ENCODE data around the gene ITM2C.

The ITM2C gene

DNA sequence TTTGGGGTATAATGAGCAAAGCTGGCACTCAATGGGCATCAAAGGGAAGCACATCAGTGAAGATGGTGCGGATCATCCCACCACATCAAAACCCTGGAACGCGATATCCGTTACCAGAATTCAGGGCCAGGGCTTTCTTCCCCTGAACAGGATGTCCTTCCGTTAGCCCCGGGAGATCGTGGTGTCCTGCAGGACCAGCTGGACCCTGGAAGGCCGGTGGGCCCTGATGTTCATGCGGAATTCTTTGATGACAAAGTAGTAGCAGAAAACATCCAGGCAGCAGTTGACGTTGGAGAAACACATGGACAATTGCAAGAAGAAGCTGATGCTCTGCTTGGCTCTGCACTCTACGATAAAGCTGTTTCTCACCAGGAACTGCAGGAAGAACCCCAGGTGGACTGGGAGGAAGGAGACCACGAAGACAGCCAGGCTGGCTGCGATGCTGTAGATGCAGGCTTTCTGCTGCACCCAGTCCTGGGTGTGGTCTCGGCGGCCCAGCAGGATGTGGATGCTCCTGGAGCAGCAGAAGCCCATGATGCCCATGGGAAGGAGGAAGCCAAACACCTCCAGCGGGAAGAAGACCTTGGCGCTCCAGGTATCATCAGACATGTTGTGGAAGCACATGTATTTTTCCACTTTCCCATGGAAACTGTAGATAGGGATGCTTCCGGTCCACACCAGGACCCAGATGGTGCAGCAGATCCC lies 45.3 kb downstream of the ITM2C start:
- no peaks in the 10 kb centered on the region for H3K36me3 ChIP-seq (ENCODE audit: insufficient read depth, low read length)
- H4K20me1 ChIP-seq (ENCODE audit: insufficient read depth, low read length): no peaks in the 10 kb centered on the region
- no peak overlapping the region for H3K4me3 ChIP-seq (ENCODE audit: low read depth, low read length, poor library complexity, severe bottlenecking)
- no peaks in the 10 kb centered on the region for H3K79me2 ChIP-seq (ENCODE audit: insufficient read depth, low read length)
- no peaks in the 10 kb centered on the region for H3K9me2 ChIP-seq (ENCODE audit: low read depth, low read length)
- no peak overlapping the region for H3K9ac ChIP-seq (ENCODE audit: low read length)
- TF ChIP-seq, protein P1, sequence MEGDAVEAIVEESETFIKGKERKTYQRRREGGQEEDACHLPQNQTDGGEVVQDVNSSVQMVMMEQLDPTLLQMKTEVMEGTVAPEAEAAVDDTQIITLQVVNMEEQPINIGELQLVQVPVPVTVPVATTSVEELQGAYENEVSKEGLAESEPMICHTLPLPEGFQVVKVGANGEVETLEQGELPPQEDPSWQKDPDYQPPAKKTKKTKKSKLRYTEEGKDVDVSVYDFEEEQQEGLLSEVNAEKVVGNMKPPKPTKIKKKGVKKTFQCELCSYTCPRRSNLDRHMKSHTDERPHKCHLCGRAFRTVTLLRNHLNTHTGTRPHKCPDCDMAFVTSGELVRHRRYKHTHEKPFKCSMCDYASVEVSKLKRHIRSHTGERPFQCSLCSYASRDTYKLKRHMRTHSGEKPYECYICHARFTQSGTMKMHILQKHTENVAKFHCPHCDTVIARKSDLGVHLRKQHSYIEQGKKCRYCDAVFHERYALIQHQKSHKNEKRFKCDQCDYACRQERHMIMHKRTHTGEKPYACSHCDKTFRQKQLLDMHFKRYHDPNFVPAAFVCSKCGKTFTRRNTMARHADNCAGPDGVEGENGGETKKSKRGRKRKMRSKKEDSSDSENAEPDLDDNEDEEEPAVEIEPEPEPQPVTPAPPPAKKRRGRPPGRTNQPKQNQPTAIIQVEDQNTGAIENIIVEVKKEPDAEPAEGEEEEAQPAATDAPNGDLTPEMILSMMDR (IDR thresholded peaks at IDR 0.05; ENCODE audit: low read length): no peak
- no peak for TF ChIP-seq EZH2 (IDR thresholded peaks at IDR 0.05; ENCODE audit: borderline replicate concordance, low read length)
- no peaks in the 10 kb centered on the region for H3F3A ChIP-seq (ENCODE audit: insufficient read depth, low read length)
- H3K27me3 ChIP-seq (ENCODE audit: insufficient read depth, low read length): peaks cover 21% of the 10 kb centered on the region; the same call in 1 of the 2 replicates
- no peak overlapping the region for H3K27ac ChIP-seq (ENCODE audit: low read depth, low read length, poor library complexity, severe bottlenecking)
- no peaks in the 10 kb centered on the region for H3K9me3 ChIP-seq (ENCODE audit: low read length)
- H2AFZ ChIP-seq (ENCODE audit: low read length): no peak overlapping the region
- no peak overlapping the region for H3K4me2 ChIP-seq (ENCODE audit: low read length)
- H3K4me1 ChIP-seq (ENCODE audit: insufficient read depth, low read length, severe bottlenecking): peaks cover 3% of the 10 kb centered on the region

DNA sequence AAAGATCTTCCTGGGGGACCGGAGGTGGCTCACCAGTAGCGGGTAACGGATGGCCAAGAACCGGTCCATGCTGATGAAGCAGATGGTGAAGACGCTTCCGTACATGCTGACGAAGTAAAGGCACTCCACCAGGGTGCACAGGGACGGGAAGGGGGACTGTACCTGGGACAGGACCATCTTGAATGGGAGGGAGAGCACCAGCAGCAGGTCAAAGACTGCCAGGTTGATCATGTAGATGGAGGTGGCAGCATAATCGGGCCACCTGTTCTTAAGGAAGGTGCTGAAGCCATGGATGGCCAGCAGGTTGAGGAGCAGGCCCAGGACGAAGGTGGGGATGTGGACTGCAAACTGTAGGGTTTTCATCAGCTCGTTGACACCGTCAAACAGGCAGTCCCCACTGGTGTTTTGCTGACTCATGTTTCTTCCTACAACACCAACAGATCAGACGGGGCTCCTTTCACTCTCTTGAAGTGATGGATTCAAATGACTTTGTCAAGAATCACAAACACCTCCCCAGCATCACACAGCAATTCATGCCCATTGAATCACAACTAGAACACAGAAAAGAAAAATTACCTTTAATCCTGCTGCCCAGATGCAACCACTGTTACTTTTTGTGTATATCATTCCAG lies 45.9 kb downstream of the ITM2C start:
- Histone ChIP-seq H3K9me2 (ENCODE audit: low read depth, low read length) (no peaks in the 10 kb centered on the region), H4K20me1 (ENCODE audit: insufficient read depth, low read length) (no peaks in the 10 kb centered on the region), H3K79me2 (ENCODE audit: insufficient read depth, low read length) (no peaks in the 10 kb centered on the region), H3K4me2 (ENCODE audit: low read length) (no peak overlapping the region), H3K9me3 (ENCODE audit: low read length) (no peaks in the 10 kb centered on the region), H3K4me1 (ENCODE audit: insufficient read depth, low read length, severe bottlenecking) (peaks cover under 1% of the 10 kb centered on the region), H3K36me3 (ENCODE audit: insufficient read depth, low read length) (no peaks in the 10 kb centered on the region), H2AFZ (ENCODE audit: low read length) (no peak overlapping the region), H3K9ac (ENCODE audit: low read length) (no peak overlapping the region), H3K4me3 (ENCODE audit: low read depth, low read length, poor library complexity, severe bottlenecking) (no peak overlapping the region), H3K27ac (ENCODE audit: low read depth, low read length, poor library complexity, severe bottlenecking) (no peak overlapping the region), H3K27me3 (ENCODE audit: insufficient read depth, low read length) (peaks cover 21% of the 10 kb centered on the region; the same call in 1 of the 2 replicates), H3F3A (ENCODE audit: insufficient read depth, low read length) (no peaks in the 10 kb centered on the region)
- TF ChIP-seq EZH2 (IDR thresholded peaks at IDR 0.05; ENCODE audit: borderline replicate concordance, low read length): no peak
- TF ChIP-seq, protein P1 (IDR thresholded peaks at IDR 0.05; ENCODE audit: low read length): no peak

DNA sequence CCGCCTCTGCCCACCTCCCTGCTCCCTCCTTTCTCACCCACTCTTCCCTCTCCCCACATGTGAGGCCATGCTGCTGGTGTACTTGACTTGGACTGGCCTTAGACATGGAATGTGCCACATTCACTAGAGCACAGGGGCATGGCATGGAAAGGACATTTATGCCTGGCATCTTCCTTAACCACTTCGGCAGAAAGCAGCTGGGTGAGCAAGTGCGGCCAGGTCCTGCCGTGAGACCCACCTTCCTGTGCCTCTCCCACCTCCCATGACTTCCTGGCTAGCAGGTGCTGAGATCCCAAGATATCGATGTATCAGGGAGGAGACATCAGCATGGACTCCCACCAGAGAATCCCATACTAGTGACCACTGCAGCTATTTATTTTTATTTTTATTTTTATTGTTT lies 47.3 kb downstream of the ITM2C start:
- TF ChIP-seq EZH2 (IDR thresholded peaks at IDR 0.05; ENCODE audit: borderline replicate concordance, low read length): no peak
- TF ChIP-seq, protein P1 (IDR thresholded peaks at IDR 0.05; ENCODE audit: low read length): no peak
- Histone ChIP-seq H2AFZ (ENCODE audit: low read length) (no peak overlapping the region), H3K27me3 (ENCODE audit: insufficient read depth, low read length) (peaks cover 16% of the 10 kb centered on the region; the same call in 1 of the 2 replicates), H3K4me3 (ENCODE audit: low read depth, low read length, poor library complexity, severe bottlenecking) (no peak overlapping the region), H3K9me3 (ENCODE audit: low read length) (no peaks in the 10 kb centered on the region), H3K4me1 (ENCODE audit: insufficient read depth, low read length, severe bottlenecking) (no peaks in the 10 kb centered on the region), H3K79me2 (ENCODE audit: insufficient read depth, low read length) (no peaks in the 10 kb centered on the region), H3K36me3 (ENCODE audit: insufficient read depth, low read length) (no peaks in the 10 kb centered on the region), H3K9ac (ENCODE audit: low read length) (no peak overlapping the region), H4K20me1 (ENCODE audit: insufficient read depth, low read length) (no peaks in the 10 kb centered on the region), H3K4me2 (ENCODE audit: low read length) (no peak overlapping the region), H3K9me2 (ENCODE audit: low read depth, low read length) (no peaks in the 10 kb centered on the region), H3K27ac (ENCODE audit: low read depth, low read length, poor library complexity, severe bottlenecking) (no peak overlapping the region), H3F3A (ENCODE audit: insufficient read depth, low read length) (no peaks in the 10 kb centered on the region)

Measured in OCI-LY1 (cell line).